SK-N-SH treated with all-trans-retinoic acid at 6 μM for 48 hours (cell line): ENCODE results near the gene EIF6.

Source experiments
- ATAC-seq: fragments of 200-7000 bp; cut with Tn5 transposase; 3 replicates; pipeline ENCODE4 v1.9.1; 2020; ENCODE audit warnings: mild to moderate bottlenecking, moderate library complexity
- ARNTL ChIP-seq: fragments of 450-650 bp; formaldehyde crosslinking; IDR thresholded peaks from 2 replicates; pipeline ENCODE4 v1.5.0; 2020; ENCODE audit warnings: low read depth, mild to moderate bottlenecking, moderate library complexity, borderline replicate concordance
- BACH2 ChIP-seq: fragments of 250-450 bp; sonication (Bioruptor Pico); IDR thresholded peaks from 2 replicates; pipeline ENCODE4 v1.9.0; 2021; ENCODE audit warnings: mild to moderate bottlenecking, borderline replicate concordance
- CSDC2 ChIP-seq: fragments of 250-450 bp; sonication (Bioruptor Pico); IDR thresholded peaks from 2 replicates; pipeline ENCODE4 v1.5.0; 2020; ENCODE audit warnings: mild to moderate bottlenecking, moderate library complexity
- CSRNP3 ChIP-seq: fragments of 250-450 bp; sonication (Bioruptor Pico); IDR thresholded peaks from 2 replicates; pipeline ENCODE4 v1.5.1; 2021; ENCODE audit warnings: mild to moderate bottlenecking, moderate library complexity
- ESRRG ChIP-seq: fragments of 250-450 bp; sonication (Bioruptor Pico); IDR thresholded peaks from 2 replicates; pipeline ENCODE4 v1.6.1; 2021; ENCODE audit warnings: mild to moderate bottlenecking
- GLIS3 ChIP-seq: fragments of 250-450 bp; sonication (Bioruptor Pico); IDR thresholded peaks from 2 replicates; pipeline ENCODE4 v1.5.0; 2020; ENCODE audit warnings: mild to moderate bottlenecking, moderate library complexity
- ISL1 ChIP-seq: fragments of 250-450 bp; sonication (Bioruptor Pico); IDR thresholded peaks from 2 replicates; pipeline ENCODE4 v2.1.2; 2022; ENCODE audit warnings: mild to moderate bottlenecking, moderate library complexity
- OSR1 ChIP-seq: fragments of 250-450 bp; sonication (Bioruptor Pico); IDR thresholded peaks from 2 replicates; pipeline ENCODE4 v1.8.0; 2022; ENCODE audit warnings: moderate library complexity, mild to moderate bottlenecking, inconsistent platforms
- POU6F1 ChIP-seq: fragments of 250-450 bp; sonication (Bioruptor Pico); IDR thresholded peaks from 2 replicates; pipeline ENCODE4 v1.8.0; 2021; ENCODE audit warnings: low read depth, mild to moderate bottlenecking, moderate library complexity, borderline replicate concordance
- PPARA ChIP-seq: fragments of 250-450 bp; sonication (Bioruptor Pico); IDR thresholded peaks from 2 replicates; pipeline ENCODE4 v1.5.0; 2020; ENCODE audit warnings: mild to moderate bottlenecking, borderline replicate concordance
- RARB ChIP-seq: fragments of 250-450 bp; sonication (Bioruptor Pico); IDR thresholded peaks from 2 replicates; pipeline ENCODE4 v1.8.0; 2021; ENCODE audit warnings: mild to moderate bottlenecking, moderate library complexity
- SNAI2 ChIP-seq: fragments of 250-450 bp; sonication (Bioruptor Pico); IDR thresholded peaks from 2 replicates; pipeline ENCODE4 v1.5.0; 2020; ENCODE audit warnings: mild to moderate bottlenecking, moderate library complexity
- TCF4 ChIP-seq: fragments of 250-450 bp; sonication (Bioruptor Pico); IDR thresholded peaks from 2 replicates; pipeline ENCODE4 v1.8.0; 2021; ENCODE audit warnings: mild to moderate bottlenecking, moderate library complexity, borderline replicate concordance
- TOX ChIP-seq: fragments of 250-450 bp; sonication (Bioruptor Pico); IDR thresholded peaks from 2 replicates; pipeline ENCODE4 v1.8.0; 2021; ENCODE audit warnings: mild to moderate bottlenecking, moderate library complexity, borderline replicate concordance
- ZC3H10 ChIP-seq: fragments of 250-450 bp; sonication (Bioruptor Pico); IDR thresholded peaks from 2 replicates; pipeline ENCODE4 v1.5.1; 2021; ENCODE audit warnings: mild to moderate bottlenecking, moderate library complexity
- ZFP3 ChIP-seq: fragments of 250-450 bp; sonication (Bioruptor Pico); IDR thresholded peaks from 2 replicates; pipeline ENCODE4 v1.5.0; 2020; ENCODE audit warnings: mild to moderate bottlenecking, moderate library complexity
- ZFP30 ChIP-seq: fragments of 450-650 bp; formaldehyde crosslinking; IDR thresholded peaks from 2 replicates; pipeline ENCODE4 v1.5.0; 2022; ENCODE audit warnings: mild to moderate bottlenecking, moderate library complexity
- ZNF565 ChIP-seq: fragments of 450-650 bp; formaldehyde crosslinking; conservative IDR thresholded peaks from 2 replicates; pipeline ENCODE4 v1.5.0; 2020; ENCODE audit warnings: low read depth, mild to moderate bottlenecking, moderate library complexity
- ZNF70 ChIP-seq: fragments of 450-650 bp; formaldehyde crosslinking; IDR thresholded peaks from 2 replicates; pipeline ENCODE4 v1.5.0; 2020; ENCODE audit warnings: mild to moderate bottlenecking, moderate library complexity
- ZNF8 ChIP-seq: fragments of 450-650 bp; formaldehyde crosslinking; IDR thresholded peaks from 2 replicates; pipeline ENCODE4 v1.5.0; 2020; ENCODE audit warnings: mild to moderate bottlenecking, moderate library complexity
- TF ChIP-seq, protein P1 (sequence below): fragments of 250-450 bp; sonication (Bioruptor Pico); IDR thresholded peaks from 2 replicates; pipeline ENCODE4 v1.5.1; 2020; ENCODE audit warnings: low read depth, mild to moderate bottlenecking, moderate library complexity
- TF ChIP-seq, protein P2 (sequence below): fragments of 250-450 bp; sonication (Bioruptor Pico); IDR thresholded peaks from 2 replicates; pipeline ENCODE4 v1.5.0; 2020; ENCODE audit warnings: mild to moderate bottlenecking, moderate library complexity
- TF ChIP-seq, protein P3 (sequence below): fragments of 250-450 bp; sonication (Bioruptor Pico); IDR thresholded peaks from 2 replicates; pipeline ENCODE4 v1.8.0; 2020; ENCODE audit warnings: mild to moderate bottlenecking, moderate library complexity, borderline replicate concordance

The EIF6 gene

GRCh38 chr20:35251613-35251940 is 33.0 kb downstream of the EIF6 start (continued):
- TF ChIP-seq RARB (CRISPR knock-in tag) = no peak
- no peak for TF ChIP-seq SNAI2 (CRISPR knock-in tag)

- TF ChIP-seq ZFP3 (CRISPR knock-in tag) (no peak), GLIS3 (no peak), POU6F1 (CRISPR knock-in tag) (no peak), BACH2 (CRISPR knock-in tag) (no peak)
- TF ChIP-seq, protein P1, sequence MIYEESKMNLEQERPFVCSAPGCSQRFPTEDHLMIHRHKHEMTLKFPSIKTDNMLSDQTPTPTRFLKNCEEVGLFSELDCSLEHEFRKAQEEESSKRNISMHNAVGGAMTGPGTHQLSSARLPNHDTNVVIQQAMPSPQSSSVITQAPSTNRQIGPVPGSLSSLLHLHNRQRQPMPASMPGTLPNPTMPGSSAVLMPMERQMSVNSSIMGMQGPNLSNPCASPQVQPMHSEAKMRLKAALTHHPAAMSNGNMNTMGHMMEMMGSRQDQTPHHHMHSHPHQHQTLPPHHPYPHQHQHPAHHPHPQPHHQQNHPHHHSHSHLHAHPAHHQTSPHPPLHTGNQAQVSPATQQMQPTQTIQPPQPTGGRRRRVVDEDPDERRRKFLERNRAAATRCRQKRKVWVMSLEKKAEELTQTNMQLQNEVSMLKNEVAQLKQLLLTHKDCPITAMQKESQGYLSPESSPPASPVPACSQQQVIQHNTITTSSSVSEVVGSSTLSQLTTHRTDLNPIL (CRISPR knock-in tag) = no peak
- no peak for ATAC-seq
These were observed 35.7 kb downstream of the EIF6 start for GRCh38 chr20:35248641-35249475.

DNA sequence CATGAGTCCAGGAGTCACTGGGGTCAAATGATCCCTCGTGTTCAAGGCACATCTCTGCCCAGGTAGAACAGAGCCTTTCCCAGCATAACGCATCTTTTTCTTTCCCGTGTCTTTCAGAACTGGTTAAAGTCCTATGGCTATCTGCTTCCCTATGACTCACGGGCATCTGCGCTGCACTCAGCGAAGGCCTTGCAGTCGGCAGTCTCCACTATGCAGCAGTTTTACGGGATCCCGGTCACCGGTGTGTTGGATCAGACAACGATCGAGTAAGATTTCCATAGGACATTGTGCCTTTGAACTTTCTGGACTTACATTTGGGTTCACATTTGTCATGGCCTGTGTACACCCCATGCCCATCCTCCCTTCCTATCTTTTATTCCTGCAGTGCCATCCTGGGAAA is 37.8 kb downstream of the EIF6 start:
- TF ChIP-seq ISL1 (CRISPR knock-in tag) (no peak), OSR1 (CRISPR knock-in tag) (no peak), ZNF8 (no peak), ZNF565 (CRISPR knock-in tag) (no peak), ZFP3 (CRISPR knock-in tag) (no peak), PPARA (no peak), RARB (CRISPR knock-in tag) (no peak), TCF4 (no peak), ZC3H10 (CRISPR knock-in tag) (no peak), CSDC2 (CRISPR knock-in tag) (no peak)
- ATAC-seq = no peak

DNA sequence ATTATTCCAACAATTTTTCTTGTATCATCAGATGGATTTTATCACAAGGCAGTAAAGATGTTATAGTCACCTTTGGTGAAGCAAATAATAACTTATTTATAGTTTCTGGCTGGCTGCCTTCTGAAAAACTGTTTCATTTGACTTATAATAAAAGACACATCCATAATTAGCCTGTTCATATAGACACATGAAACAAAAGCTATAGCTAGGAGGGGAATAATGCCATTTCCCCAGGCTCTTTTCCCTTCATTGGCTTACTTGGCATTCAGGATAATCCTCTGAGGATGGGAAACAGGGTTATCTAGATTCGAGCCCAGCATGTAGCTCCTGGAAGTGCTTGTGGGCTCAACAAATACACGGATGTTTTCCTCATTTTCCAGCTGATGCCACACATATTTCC is 40.6 kb downstream of the EIF6 start:
- no peak for ATAC-seq
- TF ChIP-seq PPARA = no peak

DNA sequence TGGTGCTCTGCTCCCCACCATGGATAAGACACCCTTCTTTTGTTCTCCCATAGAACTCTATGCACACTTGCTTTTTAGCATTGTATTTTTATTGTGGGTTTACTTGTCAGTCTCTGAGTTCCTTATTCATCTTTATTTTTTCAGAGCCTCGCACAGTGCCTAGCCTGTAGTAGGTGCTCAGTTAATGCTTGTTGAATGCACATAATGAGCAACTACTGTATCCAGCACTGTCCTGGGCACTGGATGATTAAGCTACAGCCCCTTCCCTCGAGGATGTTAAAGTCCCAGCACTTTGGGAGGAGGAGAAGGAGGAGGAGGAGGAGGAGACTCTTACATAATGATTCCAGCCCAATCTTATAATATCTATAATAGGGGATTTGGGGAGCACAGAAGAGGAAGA is 41.3 kb downstream of the EIF6 start:
- TF ChIP-seq, protein P2, sequence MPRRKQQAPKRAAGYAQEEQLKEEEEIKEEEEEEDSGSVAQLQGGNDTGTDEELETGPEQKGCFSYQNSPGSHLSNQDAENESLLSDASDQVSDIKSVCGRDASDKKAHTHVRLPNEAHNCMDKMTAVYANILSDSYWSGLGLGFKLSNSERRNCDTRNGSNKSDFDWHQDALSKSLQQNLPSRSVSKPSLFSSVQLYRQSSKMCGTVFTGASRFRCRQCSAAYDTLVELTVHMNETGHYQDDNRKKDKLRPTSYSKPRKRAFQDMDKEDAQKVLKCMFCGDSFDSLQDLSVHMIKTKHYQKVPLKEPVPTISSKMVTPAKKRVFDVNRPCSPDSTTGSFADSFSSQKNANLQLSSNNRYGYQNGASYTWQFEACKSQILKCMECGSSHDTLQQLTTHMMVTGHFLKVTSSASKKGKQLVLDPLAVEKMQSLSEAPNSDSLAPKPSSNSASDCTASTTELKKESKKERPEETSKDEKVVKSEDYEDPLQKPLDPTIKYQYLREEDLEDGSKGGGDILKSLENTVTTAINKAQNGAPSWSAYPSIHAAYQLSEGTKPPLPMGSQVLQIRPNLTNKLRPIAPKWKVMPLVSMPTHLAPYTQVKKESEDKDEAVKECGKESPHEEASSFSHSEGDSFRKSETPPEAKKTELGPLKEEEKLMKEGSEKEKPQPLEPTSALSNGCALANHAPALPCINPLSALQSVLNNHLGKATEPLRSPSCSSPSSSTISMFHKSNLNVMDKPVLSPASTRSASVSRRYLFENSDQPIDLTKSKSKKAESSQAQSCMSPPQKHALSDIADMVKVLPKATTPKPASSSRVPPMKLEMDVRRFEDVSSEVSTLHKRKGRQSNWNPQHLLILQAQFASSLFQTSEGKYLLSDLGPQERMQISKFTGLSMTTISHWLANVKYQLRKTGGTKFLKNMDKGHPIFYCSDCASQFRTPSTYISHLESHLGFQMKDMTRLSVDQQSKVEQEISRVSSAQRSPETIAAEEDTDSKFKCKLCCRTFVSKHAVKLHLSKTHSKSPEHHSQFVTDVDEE (CRISPR knock-in tag) = no peak
- no peak for TF ChIP-seq TCF4
- no peak for TF ChIP-seq RARB (CRISPR knock-in tag)
- TF ChIP-seq, protein P1 (CRISPR knock-in tag) = no peak
- no peak for TF ChIP-seq ISL1 (CRISPR knock-in tag)
- TF ChIP-seq ZC3H10 (CRISPR knock-in tag) = no peak
- no peak for TF ChIP-seq ZFP30 (CRISPR knock-in tag)
- TF ChIP-seq ZFP3 (CRISPR knock-in tag) = no peak
- no peak for TF ChIP-seq TOX (CRISPR knock-in tag)
- no peak for TF ChIP-seq BACH2 (CRISPR knock-in tag)
- TF ChIP-seq PPARA = no peak
- no peak for TF ChIP-seq CSRNP3 (CRISPR knock-in tag)
- no peak for TF ChIP-seq ARNTL (CRISPR knock-in tag)
- no peak for TF ChIP-seq ZNF565 (CRISPR knock-in tag)
- TF ChIP-seq CSDC2 (CRISPR knock-in tag) = no peak
- no peak for TF ChIP-seq ESRRG
- no peak for TF ChIP-seq ZNF70 (CRISPR knock-in tag)
- no peak for TF ChIP-seq GLIS3
- TF ChIP-seq, protein P3, sequence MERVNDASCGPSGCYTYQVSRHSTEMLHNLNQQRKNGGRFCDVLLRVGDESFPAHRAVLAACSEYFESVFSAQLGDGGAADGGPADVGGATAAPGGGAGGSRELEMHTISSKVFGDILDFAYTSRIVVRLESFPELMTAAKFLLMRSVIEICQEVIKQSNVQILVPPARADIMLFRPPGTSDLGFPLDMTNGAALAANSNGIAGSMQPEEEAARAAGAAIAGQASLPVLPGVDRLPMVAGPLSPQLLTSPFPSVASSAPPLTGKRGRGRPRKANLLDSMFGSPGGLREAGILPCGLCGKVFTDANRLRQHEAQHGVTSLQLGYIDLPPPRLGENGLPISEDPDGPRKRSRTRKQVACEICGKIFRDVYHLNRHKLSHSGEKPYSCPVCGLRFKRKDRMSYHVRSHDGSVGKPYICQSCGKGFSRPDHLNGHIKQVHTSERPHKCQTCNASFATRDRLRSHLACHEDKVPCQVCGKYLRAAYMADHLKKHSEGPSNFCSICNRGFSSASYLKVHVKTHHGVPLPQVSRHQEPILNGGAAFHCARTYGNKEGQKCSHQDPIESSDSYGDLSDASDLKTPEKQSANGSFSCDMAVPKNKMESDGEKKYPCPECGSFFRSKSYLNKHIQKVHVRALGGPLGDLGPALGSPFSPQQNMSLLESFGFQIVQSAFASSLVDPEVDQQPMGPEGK (CRISPR knock-in tag) = no peak
- no peak for ATAC-seq
